GM18867 (cell line): Measurements from ENCODE around the gene EDN2.
A peak's percentile ranks its signal among the peaks of the same experiment; 100 is the strongest.

ENCODE experiments used
- ATAC-seq: cut with Tn5 transposase; IDR thresholded peaks from one replicate; pipeline ENCODE4 v1.9.1; 2021; ENCODE audit warnings: mild to moderate bottlenecking, moderate library complexity; ENCODE audit not compliant: unreplicated experiment

Gene EDN2

GRCh38 chr1:41442697-41443251 lies 41.7 kb downstream of the EDN2 start:
- ATAC-seq = no peak

- ATAC-seq = no peak
These were observed 44.0 kb downstream of the EDN2 start for GRCh38 chr1:41440321-41441085.

GRCh38 chr1:41439234-41439633 lies 45.2 kb downstream of the EDN2 start:
- no peak for ATAC-seq

- no peak for ATAC-seq
These were observed 45.8 kb downstream of the EDN2 start for GRCh38 chr1:41438711-41439110.

- ATAC-seq = no peak
These were observed 47.5 kb downstream of the EDN2 start for GRCh38 chr1:41437011-41437355.

- ATAC-seq = no peak
These were observed 48.0 kb downstream of the EDN2 start for GRCh38 chr1:41436281-41437010.

GRCh38 chr1:41435570-41436178 lies 48.8 kb downstream of the EDN2 start:
- no peak for ATAC-seq

GRCh38 chr1:41434748-41435449 lies 49.6 kb downstream of the EDN2 start:
- ATAC-seq = no peak

- ATAC-seq = no peak
These were observed 50.2 kb downstream of the EDN2 start for GRCh38 chr1:41434306-41434705.

- ATAC-seq = no peak
These were observed 51.0 kb downstream of the EDN2 start for GRCh38 chr1:41433501-41433900.

- peak; percentile 50 for ATAC-seq
These were observed 51.8 kb downstream of the EDN2 start for GRCh38 chr1:41432481-41433280.

- no peak for ATAC-seq
These were observed 52.8 kb downstream of the EDN2 start for GRCh38 chr1:41431490-41432350.

- ATAC-seq = no peak
These were observed 53.9 kb downstream of the EDN2 start for GRCh38 chr1:41430582-41430981.

GRCh38 chr1:41430069-41430468 lies 54.4 kb downstream of the EDN2 start:
- ATAC-seq = no peak

GRCh38 chr1:41429641-41430035 lies 54.8 kb downstream of the EDN2 start:
- no peak for ATAC-seq
